BE2C (cell line): ENCODE data around the gene NR1H3.

Experiments
- DNase-seq: peaks from one replicate; pipeline ENCODE4 v3.0.0-alpha.2; 2020
- H3K27me3 ChIP-seq: fragments of 250-450 bp; sonication (Bioruptor Pico); 2 replicates; pipeline ENCODE4 v1.5.1; 2020; ENCODE audit warnings: mild to moderate bottlenecking
- H3K36me3 ChIP-seq: fragments of 250-450 bp; sonication (Bioruptor Pico); 2 replicates; pipeline ENCODE4 v1.5.1; 2020; ENCODE audit warnings: mild to moderate bottlenecking
- H3K4me1 ChIP-seq: fragments of 250-450 bp; sonication (Bioruptor Pico); 2 replicates; pipeline ENCODE4 v1.5.1; 2020
- H3K4me3 ChIP-seq: 2 replicates; pipeline ENCODE4 v1.5.1; 2011; ENCODE audit warnings: low read depth, low read length
- H3K9me3 ChIP-seq: fragments of 250-450 bp; sonication (Bioruptor Pico); 2 replicates; pipeline ENCODE4 v1.5.1; 2020
- CTCF ChIP-seq: IDR thresholded peaks from 2 replicates; pipeline ENCODE4 v1.5.1; 2012; ENCODE audit warnings: mild to moderate bottlenecking, low read depth, low read length

NR1H3 gene

DNA sequence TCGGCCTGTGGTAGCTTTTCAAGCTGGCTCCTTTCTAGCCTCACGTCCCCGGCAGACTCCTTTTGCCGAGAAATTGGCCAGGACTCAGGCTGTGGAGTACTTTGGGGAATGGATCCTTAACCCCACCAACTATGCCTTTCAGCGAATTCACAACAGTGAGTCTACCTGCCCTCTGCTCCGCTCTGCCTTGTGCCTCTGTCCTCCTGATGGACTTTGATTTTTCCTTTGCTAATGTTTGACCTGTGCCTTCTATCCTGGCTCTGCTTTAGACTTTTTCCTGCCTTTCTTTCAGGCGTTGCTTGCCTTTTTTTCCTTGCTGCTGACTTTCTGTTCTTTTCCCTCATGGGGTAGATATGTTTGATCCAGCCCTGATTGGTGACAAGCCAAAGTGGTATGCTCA, 24.7 kb downstream of the NR1H3 start:
- no peak for TF ChIP-seq CTCF
- H3K27me3 ChIP-seq: no peaks in the 10 kb centered on the region
- H3K4me3 ChIP-seq: no peak overlapping the region
- no peaks in the 10 kb centered on the region for H3K4me1 ChIP-seq
- H3K9me3 ChIP-seq: no peaks in the 10 kb centered on the region
- DNase-seq: no peak
- H3K36me3 ChIP-seq: peaks cover 15% of the 10 kb centered on the region

DNA sequence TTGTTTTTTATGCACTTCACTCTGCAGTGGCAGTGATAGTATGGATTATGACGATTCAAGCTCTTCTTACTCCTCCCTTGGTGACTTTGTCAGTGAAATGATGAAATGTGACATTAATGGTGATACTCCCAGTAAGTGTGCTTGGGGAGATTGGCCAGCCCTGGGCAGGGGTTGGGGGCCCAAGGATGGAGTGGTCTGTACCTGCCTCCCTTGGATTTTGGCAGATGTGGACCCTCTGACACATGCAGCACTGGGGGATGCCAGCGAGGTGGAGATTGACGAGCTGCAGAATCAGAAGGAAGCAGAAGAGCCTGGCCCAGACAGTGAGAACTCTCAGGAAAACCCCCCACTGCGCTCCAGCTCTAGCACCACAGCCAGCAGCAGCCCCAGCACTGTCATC, 26.4 kb downstream of the NR1H3 start:
- no peak for TF ChIP-seq CTCF
- Histone ChIP-seq H3K9me3 (no peaks in the 10 kb centered on the region), H3K4me1 (no peaks in the 10 kb centered on the region), H3K36me3 (peaks cover 16% of the 10 kb centered on the region), H3K4me3 (no peak overlapping the region), H3K27me3 (no peaks in the 10 kb centered on the region)
- no peak for DNase-seq

DNA sequence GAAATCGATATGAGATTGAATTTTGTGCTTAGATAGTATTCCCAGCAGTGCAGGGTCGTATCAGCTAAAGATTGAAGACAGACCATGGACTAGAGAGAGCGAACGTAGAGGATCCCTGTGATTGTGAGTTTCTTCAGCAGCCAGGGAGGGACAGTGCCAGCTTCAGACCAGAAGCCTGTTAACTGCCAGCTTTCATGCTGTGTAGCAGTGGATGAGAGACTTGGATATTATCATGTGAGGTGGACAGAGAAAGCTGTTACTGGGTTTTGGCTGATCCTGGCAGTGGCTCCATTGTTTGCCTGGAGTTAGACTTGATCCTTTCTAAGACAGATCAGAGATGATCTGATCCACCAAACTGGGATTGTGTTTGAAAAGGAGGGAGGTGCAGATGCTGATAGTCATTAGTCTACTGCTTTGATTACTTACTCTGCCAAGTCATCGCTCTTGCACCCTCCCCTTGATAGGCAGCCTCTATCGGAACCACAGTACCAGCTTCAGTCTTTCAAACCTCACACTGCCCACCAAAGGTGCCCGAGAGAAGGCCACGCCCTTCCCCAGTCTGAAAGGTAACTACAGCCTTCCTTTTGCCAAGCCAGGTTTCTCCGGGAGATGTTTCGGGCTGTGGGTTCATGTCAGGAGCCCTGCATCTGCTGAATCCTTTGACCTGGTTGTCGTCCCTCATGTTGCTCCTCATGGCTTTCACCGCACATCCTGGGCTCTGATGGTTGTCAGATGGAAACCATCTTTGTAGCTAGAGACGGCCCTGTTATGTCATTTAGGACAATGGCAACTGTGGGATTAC, 28.4 kb downstream of the NR1H3 start:
- H3K9me3 ChIP-seq: no peaks in the 10 kb centered on the region
- no peak for DNase-seq
- H3K27me3 ChIP-seq: no peaks in the 10 kb centered on the region
- H3K4me3 ChIP-seq: no peak overlapping the region
- H3K36me3 ChIP-seq: peaks cover 18% of the 10 kb centered on the region
- no peaks in the 10 kb centered on the region for H3K4me1 ChIP-seq
- no peak for TF ChIP-seq CTCF

GRCh38 chr11:47288066-47288465, 30.3 kb downstream of the NR1H3 start:
- Histone ChIP-seq H3K9me3 (no peaks in the 10 kb centered on the region), H3K4me1 (no peaks in the 10 kb centered on the region), H3K36me3 (peaks cover 19% of the 10 kb centered on the region), H3K4me3 (no peak overlapping the region), H3K27me3 (no peaks in the 10 kb centered on the region)
- no peak for TF ChIP-seq CTCF
- DNase-seq: no peak

- no peaks in the 10 kb centered on the region for H3K9me3 ChIP-seq
- TF ChIP-seq CTCF: no peak
- no peak for DNase-seq
- no peaks in the 10 kb centered on the region for H3K27me3 ChIP-seq
- no peaks in the 10 kb centered on the region for H3K4me1 ChIP-seq
- H3K4me3 ChIP-seq: no peak overlapping the region
- H3K36me3 ChIP-seq: peaks cover 9% of the 10 kb centered on the region
Measured at GRCh38 chr11:47289856-47290255, 32.1 kb downstream of the NR1H3 start.

GRCh38 chr11:47295385-47295784, 37.6 kb downstream of the NR1H3 start:
- no peak for DNase-seq
- Histone ChIP-seq H3K4me1 (no peaks in the 10 kb centered on the region), H3K4me3 (no peak overlapping the region), H3K27me3 (no peaks in the 10 kb centered on the region), H3K9me3 (no peaks in the 10 kb centered on the region), H3K36me3 (peaks cover 9% of the 10 kb centered on the region; the same call in 1 of the 2 replicates)
- TF ChIP-seq CTCF: no peak
